GM23248 (cell line): ENCODE data around the gene CIPC. TPM values are rescaled to one million over a fixed set of nuclear protein-coding genes. Genes with fewer than 3 reads are reported as not detected.

Source experiments
- DNase-seq: peaks from one replicate; pipeline ENCODE4 v3.0.0-alpha.2; 2015
- H2AFZ ChIP-seq: fragments of 200-600 bp; sonication (generic); 2 replicates; pipeline ENCODE4 v1.6.1; 2016; ENCODE audit warnings: antibody characterized with exemption
- H3F3A ChIP-seq: fragments of 200-600 bp; sonication (generic); 2 replicates; pipeline ENCODE4 v1.6.1; 2016; ENCODE audit warnings: mild to moderate bottlenecking, antibody characterized with exemption, mixed run types; ENCODE audit not compliant: insufficient read depth
- H3K27ac ChIP-seq: fragments of 200-600 bp; sonication (generic); 2 replicates; pipeline ENCODE4 v1.5.1; 2016; ENCODE audit warnings: mild to moderate bottlenecking
- H3K27me3 ChIP-seq: fragments of 200-600 bp; sonication (generic); replicated peaks from 2 replicates; pipeline ENCODE4 v1.6.1; 2016; ENCODE audit warnings: mild to moderate bottlenecking; ENCODE audit not compliant: insufficient read depth
- H3K36me3 ChIP-seq: fragments of 200-600 bp; sonication (generic); 2 replicates; pipeline ENCODE4 v1.6.1; 2016; ENCODE audit warnings: low read depth, mild to moderate bottlenecking
- H3K4me1 ChIP-seq: fragments of 200-600 bp; sonication (generic); 2 replicates; pipeline ENCODE4 v1.6.1; 2016; ENCODE audit warnings: mild to moderate bottlenecking; ENCODE audit not compliant: insufficient read depth
- H3K4me2 ChIP-seq: fragments of 200-600 bp; sonication (generic); one replicate; pipeline ENCODE4 v1.6.1; 2016; ENCODE audit warnings: mild to moderate bottlenecking; ENCODE audit not compliant: unreplicated experiment
- H3K4me3 ChIP-seq: fragments of 200-600 bp; sonication (generic); 2 replicates; pipeline ENCODE4 v1.5.1; 2016; ENCODE audit warnings: mild to moderate bottlenecking
- H3K79me2 ChIP-seq: fragments of 200-600 bp; sonication (generic); 2 replicates; pipeline ENCODE4 v1.6.1; 2016; ENCODE audit warnings: mild to moderate bottlenecking; ENCODE audit not compliant: insufficient read depth
- H3K9ac ChIP-seq: fragments of 200-600 bp; sonication (generic); 2 replicates; pipeline ENCODE4 v1.6.1; 2016; ENCODE audit warnings: mild to moderate bottlenecking
- H3K9me2 ChIP-seq: fragments of 200-600 bp; sonication (generic); 2 replicates; pipeline ENCODE4 v1.6.1; 2016; ENCODE audit warnings: mixed run types, mild to moderate bottlenecking, moderate library complexity; ENCODE audit not compliant: insufficient read depth
- H3K9me3 ChIP-seq: fragments of 200-600 bp; sonication (generic); one replicate; pipeline ENCODE4 v1.6.1; 2017; ENCODE audit warnings: low read depth
- H4K20me1 ChIP-seq: fragments of 200-600 bp; sonication (generic); 2 replicates; pipeline ENCODE4 v1.6.0; 2016; ENCODE audit not compliant: insufficient read depth
- EZH2 ChIP-seq: fragments of 200-600 bp; sonication (generic); IDR thresholded peaks from 2 replicates; pipeline ENCODE4 v1.6.1; 2018; ENCODE audit warnings: antibody characterized with exemption, mild to moderate bottlenecking; ENCODE audit not compliant: insufficient read depth, poor library complexity, severe bottlenecking
- EZH2phosphoT487 ChIP-seq: fragments of 200-600 bp; sonication (generic); IDR thresholded peaks from 2 replicates; pipeline ENCODE4 v1.6.1; 2018; ENCODE audit warnings: antibody characterized with exemption, moderate library complexity, mild to moderate bottlenecking, low read depth; ENCODE audit not compliant: insufficient read depth
- WGBS, 2 experiments: methylation state at CpG; one replicate each; pipeline ENCODE4 v1.1.6; 2015 to 2017; ENCODE audit warnings: low lambda C conversion rate in 2 of 2, low coverage in 1 of 2; ENCODE audit errors: missing lambda C conversion rate in 2 of 2; 5-methylcytosine and 5-hydroxymethylcytosine counted together
- in situ Hi-C: fragments of 300-500 bp; cut with MboI; formaldehyde crosslinking; loops from 2 replicates; pipeline ENCODE4 v1.15.0; 2020
- polyA plus RNA-seq: library from polyadenylated mRNA; unstranded; fragments of >200 nt; fragmentation: Nextera tagmentation; extraction: Ambion mirVana; gene quantifications from 2 replicates; pipeline ENCODE4 v1.2.1, GENCODE V29; 2016
- total RNA-seq: library from RNA; depleted of rRNA; stranded (reverse); fragments of >200 nt; shearing (Covaris generic); gene quantifications from 2 replicates; pipeline ENCODE4 v1.2.3, GENCODE V29; 2014

The CIPC gene
- total and polyA plus RNA-seq, 2 experiments from 2014 or later: 5.5 to 10.8 TPM

GRCh38 chr14:77128414-77128891, 30.4 kb downstream of the CIPC start:
- Histone ChIP-seq H3K4me3 (no peak overlapping the region), H3F3A (no peaks in the 10 kb centered on the region), H3K36me3 (no peaks in the 10 kb centered on the region), H3K4me1 (no peaks in the 10 kb centered on the region), H3K9ac (no peak overlapping the region), H3K9me3 (no peaks in the 10 kb centered on the region), H3K79me2 (no peaks in the 10 kb centered on the region), H2AFZ (no peak overlapping the region), H3K27me3 (peaks cover 11% of the 10 kb centered on the region), H3K27ac (no peak overlapping the region), H4K20me1 (no peaks in the 10 kb centered on the region), H3K9me2 (no peaks in the 10 kb centered on the region), H3K4me2 (no peak overlapping the region)
- no peak for TF ChIP-seq EZH2phosphoT487
- TF ChIP-seq EZH2: no peak
- 29 to 30% methylated on average over 6 of the region's 6 CpGs for WGBS, 2 experiments
- no peak for DNase-seq
- in situ Hi-C loops: no loop called here

GRCh38 chr14:77130386-77130785, 32.3 kb downstream of the CIPC start:
- Histone ChIP-seq H3K4me3 (no peak overlapping the region), H3K27ac (no peak overlapping the region), H4K20me1 (no peaks in the 10 kb centered on the region), H3K4me1 (no peaks in the 10 kb centered on the region), H3K9me2 (no peaks in the 10 kb centered on the region), H3K36me3 (no peaks in the 10 kb centered on the region), H3K9ac (no peak overlapping the region), H3K4me2 (no peak overlapping the region), H3F3A (no peaks in the 10 kb centered on the region), H3K9me3 (no peaks in the 10 kb centered on the region), H2AFZ (no peak overlapping the region), H3K27me3 (peaks cover 10% of the 10 kb centered on the region), H3K79me2 (no peaks in the 10 kb centered on the region)
- DNase-seq: no peak
- in situ Hi-C loops: no loop called here
- TF ChIP-seq EZH2phosphoT487: no peak
- no peak for TF ChIP-seq EZH2
- 10 to 17% methylated on average over 3 of the region's 3 CpGs for WGBS, 2 experiments

- Histone ChIP-seq H3K27me3 (peaks cover 15% of the 10 kb centered on the region; the same call in 1 of the 2 replicates), H3F3A (no peaks in the 10 kb centered on the region), H4K20me1 (no peaks in the 10 kb centered on the region), H3K36me3 (no peaks in the 10 kb centered on the region), H3K79me2 (no peaks in the 10 kb centered on the region), H2AFZ (no peak overlapping the region), H3K9me2 (no peaks in the 10 kb centered on the region), H3K9me3 (no peaks in the 10 kb centered on the region), H3K4me2 (no peak overlapping the region), H3K4me1 (no peaks in the 10 kb centered on the region), H3K4me3 (no peak overlapping the region), H3K9ac (no peak overlapping the region), H3K27ac (no peak overlapping the region)
- in situ Hi-C loops: no loop called here
- 17% methylated on average over 2 of the region's 2 CpGs for WGBS, 2 experiments
- no peak for DNase-seq
- TF ChIP-seq EZH2: no peak
- no peak for TF ChIP-seq EZH2phosphoT487
Measured at GRCh38 chr14:77131206-77131605, 33.1 kb downstream of the CIPC start.

- Histone ChIP-seq H3K9ac (no peak overlapping the region), H3K27ac (no peak overlapping the region), H3K27me3 (peaks cover 22% of the 10 kb centered on the region; the same call in 1 of the 2 replicates), H3K9me2 (no peaks in the 10 kb centered on the region), H3K4me2 (no peak overlapping the region), H2AFZ (no peak overlapping the region), H4K20me1 (no peaks in the 10 kb centered on the region), H3K9me3 (no peaks in the 10 kb centered on the region), H3K36me3 (no peaks in the 10 kb centered on the region), H3K4me1 (no peaks in the 10 kb centered on the region), H3K4me3 (no peak overlapping the region), H3K79me2 (no peaks in the 10 kb centered on the region), H3F3A (no peaks in the 10 kb centered on the region)
- in situ Hi-C loops: no loop called here
- 75 to 80% methylated on average over 5 of the region's 5 CpGs for WGBS, 2 experiments
- no peak for DNase-seq
- TF ChIP-seq EZH2phosphoT487 (no peak), EZH2 (no peak)
Measured at GRCh38 chr14:77131871-77132486, 33.9 kb downstream of the CIPC start.
